Upper lobe of left lung (tissue), 6 donors: ENCODE data around the gene ZNF23. TPM values are rescaled to one million over a fixed set of nuclear protein-coding genes. Genes with fewer than 3 reads are reported as not detected.
A peak's percentile ranks its signal among the peaks of the same experiment; 100 is the strongest.

ENCODE experiments used
- ATAC-seq, 2 donors: fragments of 200-7000 bp; cut with Tn5 transposase; one replicate each; pipeline ENCODE4 v1.9.1; 2022; ENCODE audit warnings: mild to moderate bottlenecking in 2 of 2, moderate library complexity in 2 of 2; ENCODE audit not compliant: low FRiP score in 2 of 2
- DNase-seq, 2 donors: peaks; one replicate each; pipeline ENCODE4 v3.0.0-alpha.2; 2019 to 2020
- H3K27ac ChIP-seq, 4 donors: fragments of 200-600 bp; sonication (generic); one replicate each; pipeline ENCODE4 v1.5.1; 2016 to 2019
- H3K27me3 ChIP-seq, 4 donors: fragments of 200-600 bp; sonication (generic); one replicate each; pipeline ENCODE4 v1.5.1; 2017 to 2019
- H3K36me3 ChIP-seq, 4 donors: fragments of 200-600 bp; sonication (generic); one replicate each; pipeline ENCODE4 v1.5.1; 2016 to 2019
- H3K4me1 ChIP-seq, 4 donors: fragments of 200-600 bp; sonication (generic); one replicate each; pipeline ENCODE4 v1.5.1; 2018 to 2019
- H3K4me3 ChIP-seq, 4 donors: fragments of 200-600 bp; sonication (generic); one replicate each; pipeline ENCODE4 v1.5.1; 2017 to 2019; ENCODE audit warnings: mild to moderate bottlenecking in 2 of 4, moderate library complexity in 1 of 4
- H3K9me3 ChIP-seq, 4 donors: fragments of 200-600 bp; sonication (generic); one replicate each; pipeline ENCODE4 v1.5.1; 2018 to 2019
- EP300 ChIP-seq, 4 donors: sonication (generic); formaldehyde crosslinking; IDR thresholded peaks; one replicate each; pipeline ENCODE4 v1.5.1; 2017; ENCODE audit warnings: antibody characterized with exemption in 4 of 4, control low read depth in 2 of 4
- POLR2A ChIP-seq, 4 donors: fragments of 450-650 bp; IDR thresholded peaks; one replicate each; pipeline ENCODE4 v1.5.1; 2016 to 2017; ENCODE audit warnings: antibody characterized with exemption in 4 of 4, mild to moderate bottlenecking in 2 of 4
- POLR2AphosphoS5 ChIP-seq, 2 donors: sonication (generic); formaldehyde crosslinking; IDR thresholded peaks; one replicate each; pipeline ENCODE4 v1.5.1; 2017; ENCODE audit warnings: antibody characterized with exemption in 2 of 2
- WGBS, 2 donors: methylation state at CpG; one replicate each; pipeline ENCODE4 v1.1.5; 2017 to 2018; 5-methylcytosine and 5-hydroxymethylcytosine counted together
- total RNA-seq, 6 donors: library from RNA; depleted of rRNA in 4 of 6; stranded (reverse); fragments of >200 nt in 4 of 6; gene quantifications; one replicate each; pipeline versions ENCODE4 v1.1.0 to v1.2.1, GENCODE V29; 2016 to 2021
- TF ChIP-seq, protein P1 (sequence below), 6 experiments: fragments of 450-650 bp in 4 of 6; fragments of 200-600 bp in 2 of 6; sonication (generic) in 2 of 6; IDR thresholded peaks; one replicate each; pipeline ENCODE4 v1.5.1; 2016 to 2019; ENCODE audit warnings: antibody characterized with exemption in 6 of 6
- donor health status: DM: no; HTN: no; CAD: no; lungs with moderate emphysema.
- donor health status: DM: no; HTN: yes; CAD: no; lungs with severe emphysema.

ZNF23 gene
- total RNA-seq, 6 donors from 2014 or later: 7.1 to 28.3 (median 12.5) TPM

DNA sequence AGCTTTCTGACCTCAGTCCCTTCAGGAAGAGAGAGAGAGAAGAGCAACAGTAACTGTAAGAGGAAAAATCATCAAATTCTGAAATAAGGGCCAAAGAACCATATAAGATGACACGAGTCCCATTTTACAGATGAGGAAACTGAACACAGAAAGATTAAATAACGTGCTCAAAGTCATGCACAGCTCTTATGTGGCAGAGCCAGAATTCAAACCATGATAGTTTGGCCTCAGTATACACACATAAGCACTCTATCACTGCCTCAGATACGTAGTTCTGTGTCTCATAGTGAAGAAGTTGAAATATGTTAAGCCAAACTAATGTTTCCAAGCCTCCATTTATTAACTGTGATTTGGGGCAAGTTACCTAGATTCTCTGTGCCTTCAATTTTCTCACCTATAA, 29.0 kb upstream of the ZNF23 start:
- 79 to 82% methylated on average over 3 of the region's 3 CpGs for WGBS, 2 donors

DNA sequence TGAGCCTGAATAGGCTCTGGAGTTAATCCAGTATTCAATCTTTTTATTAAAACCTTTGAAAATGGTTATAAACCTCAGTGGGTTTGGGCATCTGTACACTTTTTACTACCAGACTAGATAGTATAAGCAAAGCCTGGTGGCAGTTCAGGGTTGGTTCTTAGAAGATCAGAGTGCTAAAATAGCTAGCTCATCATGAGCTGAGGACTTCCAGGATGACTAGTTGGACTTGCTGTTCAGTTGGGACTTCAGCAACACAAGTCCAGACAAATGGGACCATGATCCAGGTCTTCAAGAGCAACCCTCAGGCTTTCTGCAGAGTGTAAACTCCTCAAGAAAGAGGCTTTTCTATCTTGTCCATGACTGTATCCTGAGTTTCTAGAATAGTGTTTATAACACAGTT, 28.3 kb upstream of the ZNF23 start:
- TF ChIP-seq POLR2A (IDR thresholded peaks at IDR 0.05): no peak
- TF ChIP-seq POLR2AphosphoS5 (IDR thresholded peaks at IDR 0.05): no peak
- no peak for TF ChIP-seq EP300 (IDR thresholded peaks at IDR 0.05)
- TF ChIP-seq, protein P1, sequence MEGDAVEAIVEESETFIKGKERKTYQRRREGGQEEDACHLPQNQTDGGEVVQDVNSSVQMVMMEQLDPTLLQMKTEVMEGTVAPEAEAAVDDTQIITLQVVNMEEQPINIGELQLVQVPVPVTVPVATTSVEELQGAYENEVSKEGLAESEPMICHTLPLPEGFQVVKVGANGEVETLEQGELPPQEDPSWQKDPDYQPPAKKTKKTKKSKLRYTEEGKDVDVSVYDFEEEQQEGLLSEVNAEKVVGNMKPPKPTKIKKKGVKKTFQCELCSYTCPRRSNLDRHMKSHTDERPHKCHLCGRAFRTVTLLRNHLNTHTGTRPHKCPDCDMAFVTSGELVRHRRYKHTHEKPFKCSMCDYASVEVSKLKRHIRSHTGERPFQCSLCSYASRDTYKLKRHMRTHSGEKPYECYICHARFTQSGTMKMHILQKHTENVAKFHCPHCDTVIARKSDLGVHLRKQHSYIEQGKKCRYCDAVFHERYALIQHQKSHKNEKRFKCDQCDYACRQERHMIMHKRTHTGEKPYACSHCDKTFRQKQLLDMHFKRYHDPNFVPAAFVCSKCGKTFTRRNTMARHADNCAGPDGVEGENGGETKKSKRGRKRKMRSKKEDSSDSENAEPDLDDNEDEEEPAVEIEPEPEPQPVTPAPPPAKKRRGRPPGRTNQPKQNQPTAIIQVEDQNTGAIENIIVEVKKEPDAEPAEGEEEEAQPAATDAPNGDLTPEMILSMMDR (IDR thresholded peaks at IDR 0.05): no peak
- no peak overlapping the region for H3K27ac ChIP-seq
- no peak for ATAC-seq

More for the DNA sequence above, 29.0 kb upstream of the ZNF23 start:
- H3K4me1 ChIP-seq: no peaks in the 10 kb centered on the region
- H3K9me3 ChIP-seq: no peaks in the 10 kb centered on the region
- no peak overlapping the region for H3K27ac ChIP-seq
- TF ChIP-seq POLR2A (IDR thresholded peaks at IDR 0.05): no peak
- no peaks in the 10 kb centered on the region for H3K27me3 ChIP-seq
- ATAC-seq (no peak), DNase-seq (no peak)
- no peaks in the 10 kb centered on the region for H3K36me3 ChIP-seq
- H3K4me3 ChIP-seq: no peak overlapping the region

DNA sequence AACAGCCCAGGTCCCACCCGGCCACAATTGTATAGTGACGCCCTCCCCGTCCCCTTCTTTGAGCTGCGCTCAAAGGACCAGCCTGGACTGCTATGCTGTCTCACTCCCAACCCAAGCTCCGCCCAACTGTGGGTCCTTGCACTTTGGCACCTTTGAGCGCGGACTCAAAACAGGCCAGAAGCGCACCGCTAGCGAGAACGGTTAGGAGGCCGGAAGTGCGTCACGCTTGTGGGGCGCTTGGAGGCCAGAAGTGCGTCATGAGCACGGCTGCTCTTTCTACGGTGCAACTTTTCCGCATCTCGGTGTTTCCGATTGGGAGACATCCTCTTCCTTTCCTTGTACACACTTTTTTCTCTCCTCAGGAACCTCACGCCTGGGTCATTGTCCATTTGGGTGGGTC, 27.1 kb upstream of the ZNF23 start, which contains the start of gene ZNF19:
Gene ZNF19 (minus strand): TSS at position 203 of the 400 bp plus-strand sequence. CDS start 7,210 bp downstream, outside the sequence.
- WGBS, 2 donors: 92 to 95% methylated on average over 22 of the region's 22 CpGs
- H3K9me3 ChIP-seq: no peaks in the 10 kb centered on the region
- H3K4me1 ChIP-seq: peaks cover 4 to 5% (median 5%) of the 10 kb centered on the region in 4 donors
- H3K4me3 ChIP-seq: no peak within 1 kb of the TSS
- ATAC-seq (no peak), DNase-seq (peak in 1 of 2 donors; percentile 24)
- no peaks in the 10 kb centered on the region for H3K27me3 ChIP-seq
- no peaks in the 10 kb centered on the region for H3K36me3 ChIP-seq
- TF ChIP-seq EP300 (IDR thresholded peaks at IDR 0.05): no peak
- no peak for TF ChIP-seq POLR2A (IDR thresholded peaks at IDR 0.05)
- TF ChIP-seq, protein P1 (IDR thresholded peaks at IDR 0.05): no peak
- no peak for TF ChIP-seq POLR2AphosphoS5 (IDR thresholded peaks at IDR 0.05)
- H3K27ac ChIP-seq: no peak within 1 kb of the TSS

More for the DNA sequence above, 28.3 kb upstream of the ZNF23 start:
- H3K4me3 ChIP-seq: no peak overlapping the region
- no peaks in the 10 kb centered on the region for H3K27me3 ChIP-seq
- DNase-seq: no peak
- H3K36me3 ChIP-seq: no peaks in the 10 kb centered on the region
- no peaks in the 10 kb centered on the region for H3K9me3 ChIP-seq
- no peaks in the 10 kb centered on the region for H3K4me1 ChIP-seq

DNA sequence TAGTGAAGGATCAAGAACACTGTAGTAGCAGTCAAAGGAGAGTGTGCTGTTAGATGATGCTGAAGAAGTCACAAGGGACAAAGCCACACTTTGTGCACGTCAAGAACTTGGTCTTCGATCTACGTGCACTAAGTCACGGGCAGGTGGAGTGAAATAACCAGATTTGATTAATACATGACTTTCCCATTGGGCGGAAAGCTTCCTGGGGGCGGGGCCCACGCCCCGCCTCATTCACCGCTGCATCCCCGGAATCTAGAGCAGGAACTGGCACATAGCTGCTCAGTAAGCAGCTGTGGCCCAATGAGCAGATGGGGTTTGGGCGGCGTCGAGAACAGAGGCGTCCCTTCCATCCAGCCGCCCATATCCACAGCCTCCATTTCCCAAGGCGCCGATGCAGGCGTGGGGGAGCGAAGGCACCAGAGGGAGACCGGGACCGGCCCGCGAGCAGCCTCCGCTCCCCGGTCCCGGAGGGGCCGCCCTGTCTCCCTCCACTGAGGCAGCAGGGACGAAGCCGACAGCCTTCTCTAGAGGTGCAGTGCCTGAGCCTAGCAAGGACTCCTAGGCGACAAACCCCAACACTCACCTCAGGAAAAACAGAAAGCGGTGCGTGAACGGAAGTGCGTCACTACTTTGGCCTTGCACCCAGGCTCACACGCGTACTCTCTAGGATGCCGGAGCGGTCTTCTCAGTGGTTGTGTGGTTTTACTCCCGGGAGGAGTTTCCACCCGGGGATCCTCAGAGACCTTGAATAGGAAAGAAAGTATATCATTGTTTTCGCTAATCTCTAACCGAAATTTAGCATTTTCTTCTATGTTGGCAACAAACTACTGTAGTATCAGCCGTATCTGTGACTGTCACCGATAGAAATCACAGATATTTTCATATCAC, 22.2 kb upstream of the ZNF23 start:
- DNase-seq (peak; percentile 89 to 93), ATAC-seq (peak; percentile 96 to 98)
- Histone ChIP-seq H3K27ac (peak overlapping the region; percentile 93 to 99 (median 96)), H3K36me3 (no peaks in the 10 kb centered on the region), H3K4me3 (peak overlapping the region; percentile 68 to 97 (median 96)), H3K4me1 (peaks cover 4 to 12% (median 9%) of the 10 kb centered on the region in 4 donors), H3K27me3 (no peaks in the 10 kb centered on the region), H3K9me3 (no peaks in the 10 kb centered on the region)
- WGBS, 2 donors: 2% methylated on average over 18 to 29 of the region's 44 CpGs
- peak in 3 of 4 donors; percentile 37 to 84 (median 79) for TF ChIP-seq POLR2A (IDR thresholded peaks at IDR 0.05)
- peak; percentile 73 to 93 for TF ChIP-seq POLR2AphosphoS5 (IDR thresholded peaks at IDR 0.05)
- no peak for TF ChIP-seq EP300 (IDR thresholded peaks at IDR 0.05)
- TF ChIP-seq, protein P1 (IDR thresholded peaks at IDR 0.05): peak in 1 of 6 experiments; percentile 14

DNA sequence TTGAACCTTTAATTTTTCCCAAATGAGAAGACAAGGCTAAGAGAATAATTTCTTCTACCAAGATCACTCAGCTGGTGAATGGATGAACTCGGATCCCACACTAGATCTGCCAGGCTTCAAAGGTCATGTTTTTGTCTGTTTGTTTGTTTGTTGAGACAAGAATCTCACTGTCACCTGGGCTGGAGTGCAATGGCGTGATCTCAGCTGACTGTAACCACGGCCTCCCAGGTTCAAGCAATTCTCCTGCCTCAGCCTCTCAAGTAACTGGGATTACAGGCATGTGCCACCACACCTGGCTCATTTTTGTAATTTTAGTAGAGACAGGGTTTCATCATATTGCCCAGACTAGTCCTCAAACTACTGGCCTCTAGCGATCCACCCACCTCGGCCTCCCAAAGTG, 20.5 kb upstream of the ZNF23 start:
- no peaks in the 10 kb centered on the region for H3K9me3 ChIP-seq
- TF ChIP-seq POLR2AphosphoS5 (IDR thresholded peaks at IDR 0.05) (no peak), EP300 (IDR thresholded peaks at IDR 0.05) (no peak)
- ATAC-seq (no peak), DNase-seq (no peak)
- H3K27ac ChIP-seq: no peak overlapping the region
- 90 to 93% methylated on average over 5 of the region's 5 CpGs for whole genome bisulfite sequencing, 2 donors
- peaks cover 4 to 12% (median 9%) of the 10 kb centered on the region in 4 donors for H3K4me1 ChIP-seq
- H3K27me3 ChIP-seq: no peaks in the 10 kb centered on the region
- no peak overlapping the region for H3K4me3 ChIP-seq
- peaks cover 0 to 14% (median 7%) of the 10 kb centered on the region in 4 donors for H3K36me3 ChIP-seq
